Chondrocyte (in vitro differentiated cells): Measurements from ENCODE around the gene YTHDF1. TPM values are rescaled to one million over a fixed set of nuclear protein-coding genes. Genes with fewer than 3 reads are reported as not detected.

ENCODE experiments used
- DNase-seq: peaks from one replicate; pipeline ENCODE4 v3.0.0; 2021; ENCODE audit warnings: mixed read lengths, low spot score
- H3K27ac Mint-ChIP-seq: one replicate; pipeline ENCODE4 v1.8.0; 2021; ENCODE audit warnings: mild to moderate bottlenecking, moderate library complexity, mixed read lengths; ENCODE audit not compliant: unreplicated experiment
- H3K27me3 Mint-ChIP-seq: 2 replicates; pipeline ENCODE4 v1.8.0; 2021; ENCODE audit warnings: low read depth, mixed read lengths
- H3K36me3 Mint-ChIP-seq: 2 replicates; pipeline ENCODE4 v1.8.0; 2021; ENCODE audit warnings: low read depth, mixed read lengths
- H3K4me1 Mint-ChIP-seq: 2 replicates; pipeline ENCODE4 v1.8.0; 2021; ENCODE audit warnings: low read depth, mild to moderate bottlenecking, mixed read lengths
- H3K4me3 Mint-ChIP-seq: one replicate; pipeline ENCODE4 v1.8.0; 2021; ENCODE audit warnings: mild to moderate bottlenecking, moderate library complexity, mixed read lengths; ENCODE audit not compliant: unreplicated experiment
- H3K9me3 Mint-ChIP-seq: 2 replicates; pipeline ENCODE4 v1.8.0; 2021; ENCODE audit warnings: low read depth, mixed read lengths
- CTCF ChIP-seq: fragments of 200-600 bp; sonication (generic); IDR thresholded peaks from 2 replicates; pipeline ENCODE4 v1.5.0; 2021; ENCODE audit warnings: antibody characterized with exemption, mild to moderate bottlenecking, moderate library complexity
- total RNA-seq: library from RNA; stranded (reverse); gene quantifications from 3 replicates; pipeline ENCODE4 v1.2.1, GENCODE V29; 2021

YTHDF1 gene
- total RNA-seq, 1 donor from 2014 or later, result 39.1 TPM

DNA sequence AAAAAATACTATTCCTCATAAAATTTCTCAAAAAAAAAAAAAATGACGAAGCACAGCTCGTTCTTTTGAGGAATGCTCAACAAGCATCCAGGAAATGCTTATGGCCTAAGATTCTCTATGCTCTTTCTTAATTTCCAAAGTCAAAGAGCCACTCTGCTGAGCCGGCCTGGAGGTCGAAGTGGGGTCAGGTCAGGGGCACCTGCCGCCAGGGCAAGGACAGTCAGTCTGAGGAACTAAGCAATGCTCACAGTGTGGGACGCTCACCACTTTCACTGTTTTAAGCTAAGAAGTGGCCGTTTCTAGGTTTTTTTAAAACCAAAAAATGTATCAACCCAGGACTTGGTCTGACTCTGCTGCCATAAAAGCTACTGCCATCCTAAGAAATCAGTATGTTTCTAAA lies 17.3 kb downstream of the YTHDF1 start:
- no peak for TF ChIP-seq CTCF
- DNase-seq, result no peak
- Mint-ChIP-seq H3K36me3 (peaks cover 23% of the 10 kb centered on the region), H3K27ac (no peak overlapping the region), H3K4me3 (no peak overlapping the region), H3K4me1 (peaks cover 37% of the 10 kb centered on the region), H3K27me3 (no peaks in the 10 kb centered on the region), H3K9me3 (no peaks in the 10 kb centered on the region)

DNA sequence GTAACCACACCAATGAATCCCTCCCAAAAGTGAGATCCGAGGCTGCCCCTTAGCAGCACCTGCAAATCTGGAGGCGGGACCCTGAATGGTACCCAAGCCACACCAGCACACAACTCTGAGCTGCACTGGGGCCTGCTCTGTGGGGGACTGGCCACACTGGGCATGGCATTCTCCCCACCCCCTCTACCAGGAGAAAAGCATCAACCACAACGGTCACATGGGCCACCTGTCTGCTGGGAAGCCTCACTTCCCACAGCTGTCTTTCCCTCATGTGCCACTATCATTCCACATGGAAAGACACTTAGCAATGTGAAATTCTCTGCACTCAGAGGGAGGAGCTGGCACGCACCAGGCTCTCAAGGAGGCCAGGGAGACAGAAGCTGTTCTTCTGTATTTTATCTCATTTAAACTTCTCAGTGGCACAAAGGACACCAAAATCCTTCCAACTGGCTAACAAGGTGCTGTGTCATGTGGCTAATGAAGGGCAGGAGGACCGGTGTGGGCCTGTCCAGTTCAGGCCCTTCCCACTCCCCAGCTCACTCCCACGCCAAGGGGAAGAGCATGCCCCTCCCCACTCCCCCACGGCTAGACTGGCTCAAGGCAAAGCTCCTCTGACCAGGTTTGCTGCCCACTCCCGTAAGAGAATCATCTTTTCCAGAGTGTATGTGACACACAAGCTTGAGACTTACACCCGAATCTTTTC lies 19.0 kb downstream of the YTHDF1 start:
- no peaks in the 10 kb centered on the region for H3K9me3 Mint-ChIP-seq
- H3K36me3 Mint-ChIP-seq, result peaks cover 17% of the 10 kb centered on the region
- H3K4me3 Mint-ChIP-seq, result no peak overlapping the region
- H3K27ac Mint-ChIP-seq, result no peak overlapping the region
- no peaks in the 10 kb centered on the region for H3K27me3 Mint-ChIP-seq
- TF ChIP-seq CTCF, result no peak
- no peak for DNase-seq
- H3K4me1 Mint-ChIP-seq, result peaks cover 37% of the 10 kb centered on the region

DNA sequence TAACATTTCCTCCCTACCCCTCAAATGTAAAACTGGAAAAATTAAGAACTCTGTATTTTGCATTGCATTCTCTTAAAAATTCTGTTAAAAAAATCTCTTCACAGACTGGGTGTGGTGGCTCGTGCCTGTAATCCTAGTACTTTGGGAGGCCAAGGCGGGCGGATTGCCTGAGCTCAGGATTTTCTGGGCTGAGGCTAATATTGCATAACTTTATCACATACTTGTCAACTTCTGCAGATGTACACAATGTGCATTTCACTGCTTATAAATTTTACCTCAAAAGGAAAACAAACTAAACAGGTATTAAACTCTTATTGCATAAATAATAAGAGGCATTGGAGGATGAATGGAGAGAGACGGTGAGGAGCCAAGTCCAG lies 21.1 kb downstream of the YTHDF1 start:
- Mint-ChIP-seq H3K9me3 (no peaks in the 10 kb centered on the region), H3K4me1 (peaks cover 34% of the 10 kb centered on the region), H3K4me3 (no peak overlapping the region), H3K27ac (no peak overlapping the region), H3K27me3 (no peaks in the 10 kb centered on the region), H3K36me3 (peaks cover 11% of the 10 kb centered on the region)
- no peak for TF ChIP-seq CTCF
- no peak for DNase-seq

DNA sequence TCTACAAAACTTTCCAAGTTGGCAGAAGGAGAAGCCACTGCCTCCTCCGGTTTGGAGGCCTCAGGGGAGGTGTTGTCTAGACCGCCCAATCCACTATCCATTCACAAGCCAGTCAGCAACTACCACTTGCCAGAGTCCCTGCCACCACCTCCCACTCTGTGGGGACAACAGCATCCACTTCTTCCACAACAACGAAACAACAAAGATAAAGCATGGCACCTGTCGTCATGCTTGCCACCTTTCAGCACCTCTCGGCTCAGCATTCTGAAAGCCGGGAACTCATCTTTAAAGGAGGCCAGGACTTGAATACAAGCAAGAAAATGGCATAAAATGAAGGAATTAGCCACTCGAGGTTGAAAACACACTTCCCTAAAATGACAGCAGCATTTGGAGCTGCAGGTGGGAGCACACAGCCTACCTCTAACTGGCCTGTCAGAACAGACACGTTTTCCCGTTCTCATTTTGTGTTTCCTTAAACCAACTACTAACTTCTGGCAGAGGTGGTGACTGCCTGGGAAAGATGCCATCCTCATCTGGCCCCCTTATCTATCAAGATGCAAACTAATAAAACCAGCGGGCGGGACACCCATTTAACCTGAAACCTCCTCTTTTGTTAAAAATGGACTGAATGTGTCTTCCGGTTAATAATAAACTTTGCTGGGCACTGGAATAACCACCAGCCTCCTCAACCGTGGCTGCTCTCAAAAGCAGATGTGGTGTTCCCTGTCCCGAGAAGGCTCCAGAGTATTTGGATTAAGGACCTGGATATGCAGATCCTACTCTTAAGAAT lies 21.7 kb downstream of the YTHDF1 start:
- Mint-ChIP-seq H3K36me3 (peaks cover 11% of the 10 kb centered on the region), H3K27ac (no peak overlapping the region), H3K4me1 (peaks cover 30% of the 10 kb centered on the region), H3K9me3 (no peaks in the 10 kb centered on the region), H3K27me3 (no peaks in the 10 kb centered on the region), H3K4me3 (no peak overlapping the region)
- no peak for TF ChIP-seq CTCF
- no peak for DNase-seq

GRCh38 chr20:63192721-63193120 lies 23.2 kb downstream of the YTHDF1 start:
- Mint-ChIP-seq H3K27me3 (no peaks in the 10 kb centered on the region), H3K36me3 (peaks cover 11% of the 10 kb centered on the region), H3K9me3 (no peaks in the 10 kb centered on the region), H3K27ac (no peak overlapping the region), H3K4me1 (peaks cover 16% of the 10 kb centered on the region), H3K4me3 (no peak overlapping the region)
- no peak for TF ChIP-seq CTCF
- no peak for DNase-seq
